Brain microvascular endothelial cell (primary cell): Measurements from ENCODE around the gene ROR2.

ENCODE experiments used
- DNase-seq: peaks from one replicate; pipeline ENCODE4 v3.0.0-alpha.2; 2020
- H3K27ac ChIP-seq: fragments of 250-450 bp; sonication (Bioruptor Pico); 2 replicates; pipeline ENCODE4 v1.5.1; 2020; ENCODE audit warnings: mild to moderate bottlenecking, moderate library complexity
- H3K27me3 ChIP-seq: fragments of 250-450 bp; sonication (Bioruptor Pico); replicated peaks from 2 replicates; pipeline ENCODE4 v1.5.1; 2020; ENCODE audit warnings: mild to moderate bottlenecking
- H3K36me3 ChIP-seq: fragments of 250-450 bp; sonication (Bioruptor Pico); replicated peaks from 2 replicates; pipeline ENCODE4 v1.5.1; 2020; ENCODE audit warnings: mild to moderate bottlenecking
- H3K4me3 ChIP-seq: 2 replicates; pipeline ENCODE4 v1.5.1; 2011; ENCODE audit warnings: low read depth, mild to moderate bottlenecking, control low read depth, low read length, moderate library complexity
- CTCF ChIP-seq: IDR thresholded peaks from 2 replicates; pipeline ENCODE4 v1.5.1; 2011; ENCODE audit warnings: low read depth, mild to moderate bottlenecking, moderate library complexity, low read length, control low read depth, inconsistent platforms; ENCODE audit errors: missing control alignments
- in situ Hi-C: cut with HindIII; loops from 2 replicates; pipeline ENCODE4 v1.10.0; 2017; ENCODE audit warnings: low sequenced_read_pairs, low pct_ligation_motif_present

The ROR2 gene

DNA sequence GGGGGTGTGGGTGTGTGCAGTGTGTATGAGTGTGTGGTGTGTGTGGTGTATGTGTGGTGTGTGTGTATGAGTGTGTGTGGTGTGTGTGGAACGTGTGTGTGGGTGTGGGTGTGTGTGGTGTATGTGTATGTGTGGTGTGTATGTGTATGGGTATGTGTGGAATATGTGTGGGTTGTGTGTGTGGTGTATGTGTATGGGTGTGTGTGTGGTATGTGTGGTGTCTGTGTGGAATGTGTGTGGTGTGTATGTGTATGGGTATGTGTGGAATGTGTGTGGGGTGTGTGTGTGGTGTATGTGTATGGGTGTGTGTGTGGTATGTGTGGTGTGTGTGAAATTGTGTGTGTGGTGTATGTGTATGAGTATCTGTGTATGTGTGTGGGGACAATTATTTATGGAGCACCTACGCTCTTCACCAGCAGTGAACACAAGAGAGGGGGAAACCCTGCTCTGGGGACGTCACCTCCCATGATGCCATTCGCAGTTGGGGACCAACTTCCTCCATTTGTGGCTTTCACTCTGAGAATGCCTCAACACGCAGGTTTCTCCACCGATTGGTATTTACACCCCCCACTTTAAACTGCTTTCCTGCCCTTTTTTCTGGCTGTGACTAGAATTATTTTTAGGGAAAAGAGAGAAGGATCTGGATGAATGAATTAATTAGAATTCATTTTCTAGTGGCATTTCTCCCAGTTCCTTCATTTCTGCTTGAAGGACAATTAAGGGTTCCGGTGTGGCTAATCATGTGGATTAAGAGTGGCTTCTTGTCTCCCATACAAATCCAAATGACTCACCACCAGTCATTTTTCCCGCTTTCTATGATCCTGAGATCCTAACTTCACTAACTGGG lies 238.1 kb downstream of the ROR2 start:
- no peak overlapping the region for H3K4me3 ChIP-seq

GRCh38 chr9:91710158-91710557 lies 239.9 kb downstream of the ROR2 start:
- Histone ChIP-seq H3K36me3 (no peaks in the 10 kb centered on the region), H3K27me3 (no peaks in the 10 kb centered on the region), H3K27ac (no peak overlapping the region), H3K4me3 (no peak overlapping the region)
- DNase-seq = no peak
- in situ Hi-C loops = no loop called here
- TF ChIP-seq CTCF = no peak

More for the DNA sequence above, 238.1 kb downstream of the ROR2 start:
- H3K27me3 ChIP-seq = no peaks in the 10 kb centered on the region
- no peak for TF ChIP-seq CTCF
- H3K36me3 ChIP-seq = no peaks in the 10 kb centered on the region
- in situ Hi-C loops = no loop called here
- DNase-seq = no peak
- H3K27ac ChIP-seq = no peak overlapping the region

- Histone ChIP-seq H3K27me3 (no peaks in the 10 kb centered on the region), H3K27ac (no peak overlapping the region), H3K4me3 (no peak overlapping the region), H3K36me3 (no peaks in the 10 kb centered on the region)
- TF ChIP-seq CTCF = no peak
- in situ Hi-C loops = no loop called here
- no peak for DNase-seq
These were observed 244.6 kb downstream of the ROR2 start for GRCh38 chr9:91705386-91705785.

- Histone ChIP-seq H3K27ac (no peak overlapping the region), H3K4me3 (no peak overlapping the region), H3K36me3 (no peaks in the 10 kb centered on the region), H3K27me3 (no peaks in the 10 kb centered on the region)
- in situ Hi-C loops = no loop called here
- no peak for TF ChIP-seq CTCF
- no peak for DNase-seq
These were observed 249.6 kb downstream of the ROR2 start for GRCh38 chr9:91700475-91700874.

DNA sequence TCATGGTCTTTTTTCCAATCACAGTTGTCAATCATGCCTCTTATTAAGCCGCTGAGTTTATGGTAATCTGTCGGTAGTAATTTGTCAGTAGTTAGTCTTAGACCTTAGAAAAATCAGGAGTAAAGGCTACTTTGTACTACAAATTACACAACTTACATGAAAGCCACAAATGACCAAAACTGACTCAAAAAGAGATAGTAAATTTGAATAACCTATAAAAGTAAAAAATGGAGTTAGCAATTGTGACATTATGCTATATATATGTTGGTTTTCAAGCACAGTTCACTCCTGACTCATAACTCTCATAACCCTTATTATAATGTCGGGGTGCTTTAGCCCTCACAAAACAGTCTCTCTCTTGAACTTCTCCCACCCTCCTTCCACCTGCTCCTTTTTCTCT lies 251.8 kb downstream of the ROR2 start:
- in situ Hi-C loops = no loop called here
- Histone ChIP-seq H3K27me3 (no peaks in the 10 kb centered on the region), H3K4me3 (no peak overlapping the region), H3K27ac (no peak overlapping the region), H3K36me3 (no peaks in the 10 kb centered on the region)
- no peak for TF ChIP-seq CTCF
- DNase-seq = no peak

GRCh38 chr9:91697201-91697600 lies 252.8 kb downstream of the ROR2 start:
- no peak overlapping the region for H3K27ac ChIP-seq
- H3K27me3 ChIP-seq = no peaks in the 10 kb centered on the region
- no peak overlapping the region for H3K4me3 ChIP-seq
- TF ChIP-seq CTCF = no peak
- no peak for DNase-seq
- in situ Hi-C loops = no loop called here
- no peaks in the 10 kb centered on the region for H3K36me3 ChIP-seq
